ENCODE measurements around the gene CMIP.

The CMIP gene

GRCh38 chr16:81429045-81429521 lies 15.5 kb upstream of the CMIP start:
- peak; percentile 50 for TF ChIP-seq CTCF (IDR thresholded peaks at IDR 0.05)

GRCh38 chr16:81431554-81432353 lies 12.9 kb upstream of the CMIP start:
- no peak for TF ChIP-seq CTCF (IDR thresholded peaks at IDR 0.05)

DNA sequence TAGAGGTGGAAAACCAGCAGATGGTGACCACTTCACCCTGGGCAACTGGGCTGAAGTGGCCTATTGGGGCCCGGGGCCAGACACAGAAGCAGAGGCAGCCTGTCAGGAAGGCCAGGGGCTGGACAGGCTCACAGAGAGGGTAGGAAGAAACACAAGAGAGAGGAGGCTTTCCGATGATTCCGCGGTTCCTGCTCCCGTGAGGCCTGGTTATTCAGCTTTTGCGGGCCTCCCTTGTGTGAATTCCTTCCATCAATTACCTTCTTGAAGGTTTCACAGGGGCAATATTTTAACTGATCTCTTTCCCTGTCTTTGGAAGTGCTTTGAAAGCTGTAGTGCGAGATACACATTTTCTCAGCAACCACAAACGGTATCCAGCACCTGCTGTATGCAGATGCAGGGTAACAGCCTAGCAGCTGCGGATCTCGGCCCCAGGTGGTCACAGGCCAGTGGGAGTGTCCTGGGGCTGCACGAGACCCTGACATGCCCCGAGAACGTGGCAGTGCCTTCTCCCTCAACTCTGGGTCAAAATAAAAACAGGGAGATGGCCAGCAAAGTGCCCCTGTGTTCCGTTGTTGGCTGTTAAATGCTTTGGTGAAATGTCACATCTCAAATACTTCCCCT lies 11.6 kb upstream of the CMIP start:
- no peak for TF ChIP-seq CTCF (IDR thresholded peaks at IDR 0.05)

DNA sequence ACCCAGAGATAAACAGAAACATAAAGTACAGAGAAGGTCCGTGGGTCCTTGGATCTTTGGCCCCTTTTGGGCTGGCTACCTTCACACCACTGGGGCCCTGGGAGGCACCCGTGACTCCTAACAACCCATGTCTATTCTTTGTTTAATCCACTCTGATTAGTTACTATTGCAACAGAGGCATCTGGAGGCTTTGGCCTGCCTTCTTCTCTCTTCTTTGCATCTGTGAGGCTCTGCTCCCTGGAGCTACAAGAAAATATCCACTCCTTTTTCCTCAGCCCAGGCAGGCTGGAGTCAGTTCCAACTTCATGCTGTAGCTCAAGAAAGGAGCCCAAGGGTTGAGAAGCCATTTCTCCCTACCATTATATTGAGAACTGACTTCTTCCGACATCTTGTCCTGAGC lies 9.5 kb upstream of the CMIP start:
- no peak for TF ChIP-seq CTCF (IDR thresholded peaks at IDR 0.05)

GRCh38 chr16:81435567-81435966 lies 9.0 kb upstream of the CMIP start:
- TF ChIP-seq CTCF (IDR thresholded peaks at IDR 0.05) = no peak

DNA sequence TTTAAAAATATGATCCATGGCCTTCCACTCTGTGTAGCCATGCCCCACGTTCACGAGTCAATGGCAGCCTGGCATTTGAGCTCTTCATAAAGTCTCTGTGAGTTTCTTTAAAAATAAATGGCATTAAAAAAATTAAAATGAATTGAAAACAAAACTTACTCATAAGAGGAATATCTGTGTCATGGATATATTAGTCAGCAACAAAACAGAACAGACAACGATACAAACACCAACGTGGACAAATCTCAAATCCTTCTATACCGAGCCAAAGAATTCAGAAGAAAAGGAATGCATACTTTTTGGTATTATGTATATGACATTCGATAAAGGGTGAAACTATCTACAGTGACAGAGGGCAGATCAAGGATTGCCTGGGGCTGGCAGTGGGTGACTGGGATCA lies 8.2 kb upstream of the CMIP start:
- TF ChIP-seq CTCF (IDR thresholded peaks at IDR 0.05) = no peak

- no peak for TF ChIP-seq CTCF (IDR thresholded peaks at IDR 0.05)
Observed at GRCh38 chr16:81437865-81438264, 6.7 kb upstream of the CMIP start.

Measured in LNCAP (cell line).